ENCODE data around the gene PKD1. TPM values are rescaled to one million over a fixed set of nuclear protein-coding genes. Genes with fewer than 3 reads are reported as not detected.

Gene PKD1
- total RNA-seq, 1 donor from 2014 or later, result 70.3 TPM

- DNase-seq, result no peak
Measured at GRCh38 chr16:2087748-2088631, 47.7 kb downstream of the PKD1 start.

GRCh38 chr16:2086812-2087747 lies 48.6 kb downstream of the PKD1 start:
- DNase-seq, result no peak

- DNase-seq, result no peak
Measured at GRCh38 chr16:2086106-2086742, 49.5 kb downstream of the PKD1 start.

GRCh38 chr16:2085669-2086068 lies 50.0 kb downstream of the PKD1 start:
- DNase-seq, result no peak

GRCh38 chr16:2084895-2085625 lies 50.6 kb downstream of the PKD1 start:
- DNase-seq, result no peak

GRCh38 chr16:2083876-2084780 lies 51.6 kb downstream of the PKD1 start:
- DNase-seq, result no peak

GRCh38 chr16:2083409-2083808 lies 52.3 kb downstream of the PKD1 start:
- DNase-seq, result no peak

GRCh38 chr16:2082983-2083364 lies 52.7 kb downstream of the PKD1 start:
- no peak for DNase-seq

GRCh38 chr16:2082171-2082982 lies 53.3 kb downstream of the PKD1 start:
- DNase-seq, result no peak

- DNase-seq, result no peak
Measured at GRCh38 chr16:2081201-2082084, 54.3 kb downstream of the PKD1 start.

- DNase-seq, result no peak
Measured at GRCh38 chr16:2079991-2080390, 55.7 kb downstream of the PKD1 start.

- DNase-seq, result no peak
Measured at GRCh38 chr16:2079311-2079800, 56.3 kb downstream of the PKD1 start.

GRCh38 chr16:2078691-2079090 lies 57.0 kb downstream of the PKD1 start:
- no peak for DNase-seq

- no peak for DNase-seq
Measured at GRCh38 chr16:2078096-2078495, 57.6 kb downstream of the PKD1 start.

GRCh38 chr16:2077696-2078095 lies 58.0 kb downstream of the PKD1 start:
- DNase-seq, result no peak

- no peak for DNase-seq
Measured at GRCh38 chr16:2077016-2077415, 58.7 kb downstream of the PKD1 start.

GRCh38 chr16:2076072-2076865 lies 59.4 kb downstream of the PKD1 start:
- no peak for DNase-seq

- no peak for DNase-seq
Measured at GRCh38 chr16:2075631-2076030, 60.1 kb downstream of the PKD1 start.
